HFFc6 (cell line): ENCODE measurements around the gene PCDHGA3. TPM values are rescaled to one million over a fixed set of nuclear protein-coding genes. Genes with fewer than 3 reads are reported as not detected.

Source experiments
- DNase-seq: peaks from one replicate; pipeline ENCODE4 v3.0.0-alpha.2; 2018
- H3K27ac Mint-ChIP-seq: 2 replicates; pipeline ENCODE4 v1.8.0; 2020; ENCODE audit warnings: mild to moderate bottlenecking, mixed read lengths
- H3K27me3 Mint-ChIP-seq: 2 replicates; pipeline ENCODE4 v1.8.0; 2021; ENCODE audit warnings: mild to moderate bottlenecking, moderate library complexity, mixed read lengths; ENCODE audit not compliant: insufficient read depth
- H3K36me3 Mint-ChIP-seq: 2 replicates; pipeline ENCODE4 v1.8.0; 2021; ENCODE audit warnings: low read depth, mixed read lengths
- H3K4me1 Mint-ChIP-seq: 2 replicates; pipeline ENCODE4 v1.8.0; 2020; ENCODE audit warnings: low read depth, mixed read lengths
- H3K4me3 Mint-ChIP-seq: 2 replicates; pipeline ENCODE4 v1.8.0; 2020; ENCODE audit warnings: mild to moderate bottlenecking, moderate library complexity, mixed read lengths
- H3K9me3 Mint-ChIP-seq: 2 replicates; pipeline ENCODE4 v1.8.0; 2020; ENCODE audit warnings: mild to moderate bottlenecking, mixed read lengths
- CTCF ChIP-seq: fragments of 200-600 bp; sonication (generic); IDR thresholded peaks from 2 replicates; pipeline ENCODE4 v1.5.0; 2021; ENCODE audit warnings: antibody characterized with exemption, mild to moderate bottlenecking
- total RNA-seq, 6 experiments: library from RNA; stranded (reverse); fragmentation: NEBNext Ultra II Directional; extraction: Animal tissue kit (Norgen Biotek cat#: 25700); gene quantifications; 2 replicates in 1 of 6; 3 replicates in 5 of 6; pipeline ENCODE4 v1.2.3, GENCODE V29; 2021

Gene PCDHGA3
- total RNA-seq, 6 experiments from 2014 or later = 1.9 to 10.2 (median 2.7) TPM

GRCh38 chr5:141355641-141356040 is 12.0 kb downstream of the PCDHGA3 start:
- Mint-ChIP-seq H3K27ac (no peak overlapping the region), H3K9me3 (peaks cover 56% of the 10 kb centered on the region), H3K27me3 (peaks cover 7% of the 10 kb centered on the region), H3K36me3 (peaks cover 45% of the 10 kb centered on the region), H3K4me1 (peaks cover 10% of the 10 kb centered on the region), H3K4me3 (no peak overlapping the region; the same call in 1 of the 2 replicates)
- TF ChIP-seq CTCF = no peak
- DNase-seq = no peak

GRCh38 chr5:141356133-141356532 is 12.5 kb downstream of the PCDHGA3 start:
- H3K4me3 Mint-ChIP-seq = no peak overlapping the region; the same call in 1 of the 2 replicates
- H3K27me3 Mint-ChIP-seq = peaks cover 7% of the 10 kb centered on the region
- H3K27ac Mint-ChIP-seq = no peak overlapping the region
- H3K9me3 Mint-ChIP-seq = peaks cover 56% of the 10 kb centered on the region
- no peak for DNase-seq
- peaks cover 46% of the 10 kb centered on the region for H3K36me3 Mint-ChIP-seq
- TF ChIP-seq CTCF = no peak
- H3K4me1 Mint-ChIP-seq = peaks cover 12% of the 10 kb centered on the region

GRCh38 chr5:141356950-141357349 is 13.3 kb downstream of the PCDHGA3 start:
- Mint-ChIP-seq H3K36me3 (peaks cover 50% of the 10 kb centered on the region), H3K4me1 (peaks cover 12% of the 10 kb centered on the region), H3K9me3 (peaks cover 59% of the 10 kb centered on the region), H3K27me3 (peaks cover 4% of the 10 kb centered on the region), H3K4me3 (no peak overlapping the region), H3K27ac (no peak overlapping the region)
- DNase-seq = no peak
- no peak for TF ChIP-seq CTCF

GRCh38 chr5:141359790-141360426 is 16.3 kb downstream of the PCDHGA3 start, which contains the start of gene PCDHGB2:
Gene PCDHGB2 (plus strand): TSS chr5:141359994. CDS start chr5:141360136, 142 bp downstream.
- Mint-ChIP-seq H3K4me3 (peak within 1 kb of the TSS; percentile 86), H3K36me3 (peaks cover 59% of the 10 kb centered on the region), H3K27me3 (peaks cover 2% of the 10 kb centered on the region), H3K27ac (peak within 1 kb of the TSS; percentile 70; the same call in 1 of the 2 replicates), H3K4me1 (peaks cover 22% of the 10 kb centered on the region), H3K9me3 (peaks cover 69% of the 10 kb centered on the region)
- peak; percentile 41 for DNase-seq
- TF ChIP-seq CTCF = peak; percentile 76

- H3K9me3 Mint-ChIP-seq = peaks cover 69% of the 10 kb centered on the region
- H3K4me1 Mint-ChIP-seq = peaks cover 22% of the 10 kb centered on the region
- peaks cover 59% of the 10 kb centered on the region for H3K36me3 Mint-ChIP-seq
- TF ChIP-seq CTCF = no peak
- H3K27me3 Mint-ChIP-seq = peaks cover 2% of the 10 kb centered on the region
- H3K4me3 Mint-ChIP-seq = peak overlapping the region; percentile 86; the same call in 1 of the 2 replicates
- no peak overlapping the region for H3K27ac Mint-ChIP-seq
- DNase-seq = no peak
Observed at GRCh38 chr5:141360685-141361084, 17.1 kb downstream of the PCDHGA3 start.
